GM12892 (cell line): ENCODE measurements around the gene LCN10.

Source experiments
- POLR2A ChIP-seq: IDR thresholded peaks from 2 replicates; pipeline ENCODE4 v1.6.1; 2011; ENCODE audit warnings: low read depth, low read length, control low read depth
- POLR2AphosphoS5 ChIP-seq: IDR thresholded peaks from 2 replicates; pipeline ENCODE4 v1.6.1; 2011; ENCODE audit warnings: low read depth, low read length, control low read depth

DNA sequence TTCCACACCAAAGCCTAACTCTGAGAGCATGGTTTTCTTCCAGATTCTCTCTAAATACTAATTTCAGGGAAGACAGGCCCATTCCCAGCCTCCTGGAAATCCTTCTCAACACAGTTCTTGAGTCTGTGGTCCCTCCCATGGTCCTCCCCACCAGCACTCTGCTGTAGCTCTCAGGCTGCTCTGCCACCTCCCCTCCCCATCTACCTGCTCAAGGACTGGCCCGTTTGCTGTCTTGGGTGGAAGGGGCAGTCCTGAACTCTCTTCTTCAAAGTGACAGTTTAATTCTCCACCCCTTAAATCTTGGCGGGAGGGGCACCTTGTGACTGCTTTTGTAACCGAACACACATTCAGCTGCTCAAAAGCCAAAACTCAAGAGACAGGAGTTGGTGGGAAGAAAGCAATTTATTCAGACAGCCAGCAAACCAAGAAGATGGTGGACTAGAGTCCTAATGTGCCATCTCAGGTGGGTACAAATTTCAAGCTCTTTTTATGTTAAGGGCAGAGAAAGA lies 29.2 kb upstream of the LCN10 start:
- TF ChIP-seq POLR2A (no peak), POLR2AphosphoS5 (no peak)
